ENCODE measurements around the gene KYNU.
"Not testable (repeated sequence)": the region's sequence is repeated elsewhere in the genome, so short reads cannot be mapped to it uniquely, and the experiment has no call there.

The KYNU gene

GRCh38 chr2:142871396-142871795 lies 6.1 kb upstream of the KYNU start:
- no peak for DNase-seq (ENCODE audit: low read depth in 4 of 4, low spot score in 1 of 4)

GRCh38 chr2:142872882-142873724 lies 4.4 kb upstream of the KYNU start:
- DNase-seq (ENCODE audit: low read depth in 4 of 4, low spot score in 1 of 4) = no peak

- DNase-seq (ENCODE audit: low read depth in 4 of 4, low spot score in 1 of 4) = no peak
Measured at GRCh38 chr2:142873831-142874287, 3.6 kb upstream of the KYNU start.

GRCh38 chr2:142874293-142874814 lies 3.1 kb upstream of the KYNU start:
- no peak for DNase-seq (ENCODE audit: low read depth in 4 of 4, low spot score in 1 of 4)

- DNase-seq (ENCODE audit: low read depth in 4 of 4, low spot score in 1 of 4) = no peak
Measured at GRCh38 chr2:142875010-142875409, 2.5 kb upstream of the KYNU start.

GRCh38 chr2:142875652-142876051 lies 1.8 kb upstream of the KYNU start:
- DNase-seq (ENCODE audit: low read depth in 4 of 4, low spot score in 1 of 4) = no peak

GRCh38 chr2:142876423-142876822 lies 1.0 kb upstream of the KYNU start:
- no peak for DNase-seq (ENCODE audit: low read depth in 4 of 4, low spot score in 1 of 4)

- DNase-seq (ENCODE audit: low read depth in 4 of 4, low spot score in 1 of 4) = no peak
Measured at GRCh38 chr2:142878031-142878678, 691 bp downstream of the KYNU start.

- no peak for DNase-seq (ENCODE audit: low read depth in 4 of 4, low spot score in 1 of 4)
Measured at GRCh38 chr2:142879151-142879550, 1.7 kb downstream of the KYNU start.

- DNase-seq (ENCODE audit: low read depth in 4 of 4, low spot score in 1 of 4) = no peak
Measured at GRCh38 chr2:142880279-142880678, 2.8 kb downstream of the KYNU start.

GRCh38 chr2:142881619-142882018 lies 4.2 kb downstream of the KYNU start:
- no peak for DNase-seq (ENCODE audit: low read depth in 4 of 4, low spot score in 1 of 4)

GRCh38 chr2:142882500-142882899 lies 5.0 kb downstream of the KYNU start:
- not testable (repeated sequence) for DNase-seq (ENCODE audit: low read depth in 4 of 4, low spot score in 1 of 4)

GRCh38 chr2:142883526-142883925 lies 6.1 kb downstream of the KYNU start:
- no peak for DNase-seq (ENCODE audit: low read depth in 4 of 4, low spot score in 1 of 4)

- no peak for DNase-seq (ENCODE audit: low read depth in 4 of 4, low spot score in 1 of 4)
Measured at GRCh38 chr2:142885543-142885942, 8.1 kb downstream of the KYNU start.

GRCh38 chr2:142892715-142893114 lies 15.3 kb downstream of the KYNU start:
- DNase-seq (ENCODE audit: low read depth in 4 of 4, low spot score in 1 of 4) = no peak

GRCh38 chr2:142893241-142893640 lies 15.8 kb downstream of the KYNU start:
- DNase-seq (ENCODE audit: low read depth in 4 of 4, low spot score in 1 of 4) = no peak

- no peak for DNase-seq (ENCODE audit: low read depth in 4 of 4, low spot score in 1 of 4)
Measured at GRCh38 chr2:142897807-142898206, 20.3 kb downstream of the KYNU start.

- DNase-seq (ENCODE audit: low read depth in 4 of 4, low spot score in 1 of 4) = not testable (repeated sequence)
Measured at GRCh38 chr2:142900327-142900726, 22.9 kb downstream of the KYNU start.

- DNase-seq (ENCODE audit: low read depth in 4 of 4, low spot score in 1 of 4) = no peak
Measured at GRCh38 chr2:142901780-142902179, 24.3 kb downstream of the KYNU start.

GRCh38 chr2:142903726-142904125 lies 26.3 kb downstream of the KYNU start:
- DNase-seq (ENCODE audit: low read depth in 4 of 4, low spot score in 1 of 4) = not testable (repeated sequence)

- no peak for DNase-seq (ENCODE audit: low read depth in 4 of 4, low spot score in 1 of 4)
Measured at GRCh38 chr2:142907653-142908052, 30.2 kb downstream of the KYNU start.
